Mesenchymal stem cell (in vitro differentiated cells and primary cell): ENCODE results near the gene C2CD3.
"Not testable (repeated sequence)": the region's sequence is repeated elsewhere in the genome, so short reads cannot be mapped to it uniquely, and the experiment has no call there.

Experiments
- DNase-seq: peaks from one replicate; pipeline ENCODE4 v3.0.0-alpha.2; 2013
- H2AFZ ChIP-seq: one replicate; pipeline ENCODE4 v1.6.1; 2013; ENCODE audit warnings: low read depth, mild to moderate bottlenecking, control low read depth, inconsistent platforms, low read length, moderate library complexity
- H2AK5ac ChIP-seq: 2 replicates; pipeline ENCODE4 v1.6.1; 2013; ENCODE audit warnings: low read length, moderate library complexity, mild to moderate bottlenecking, inconsistent platforms; ENCODE audit not compliant: severe bottlenecking
- H2BK120ac ChIP-seq: one replicate; pipeline ENCODE4 v1.6.1; 2013; ENCODE audit warnings: low read depth, mild to moderate bottlenecking, inconsistent platforms, low read length, moderate library complexity
- H2BK12ac ChIP-seq, 2 experiments: one replicate each; pipeline ENCODE4 v1.6.1; 2013; ENCODE audit warnings: inconsistent platforms in 2 of 2, low read length in 2 of 2, mild to moderate bottlenecking in 2 of 2, moderate library complexity in 2 of 2, control low read depth in 1 of 2
- H2BK15ac ChIP-seq: one replicate; pipeline ENCODE4 v1.6.1; 2013; ENCODE audit warnings: mild to moderate bottlenecking, low read depth, inconsistent platforms; ENCODE audit not compliant: poor library complexity, severe bottlenecking
- H2BK5ac ChIP-seq: 2 replicates; pipeline ENCODE4 v1.6.1; 2013; ENCODE audit warnings: low read depth, mild to moderate bottlenecking, low read length, control low read depth, inconsistent platforms; ENCODE audit not compliant: poor library complexity, severe bottlenecking
- H3K14ac ChIP-seq, 2 experiments: one replicate each; pipeline ENCODE4 v1.6.1; 2013; ENCODE audit warnings: inconsistent platforms in 2 of 2, low read length in 2 of 2, control low read depth in 1 of 2, mild to moderate bottlenecking in 1 of 2, moderate library complexity in 1 of 2
- H3K18ac ChIP-seq, 2 experiments: one replicate each; pipeline ENCODE4 v1.6.1; 2013; ENCODE audit warnings: inconsistent platforms in 2 of 2, low read length in 2 of 2, control low read depth in 1 of 2, low read depth in 1 of 2, mild to moderate bottlenecking in 1 of 2
- H3K23ac ChIP-seq, 2 experiments: one replicate each; pipeline ENCODE4 v1.6.1; 2013; ENCODE audit warnings: inconsistent platforms in 2 of 2, low read length in 2 of 2, mild to moderate bottlenecking in 2 of 2, moderate library complexity in 2 of 2, control low read depth in 1 of 2
- H3K27ac ChIP-seq: 2 replicates; pipeline ENCODE4 v1.5.1; 2013; ENCODE audit warnings: mild to moderate bottlenecking, moderate library complexity, low read length, control low read depth, inconsistent platforms; ENCODE audit not compliant: poor library complexity, severe bottlenecking
- H3K27me3 ChIP-seq, 2 experiments: 2 replicates each; pipeline versions ENCODE4 v1.6.1 to v1.7.0; 2013; ENCODE audit warnings: low read length in 2 of 2, mild to moderate bottlenecking in 2 of 2, moderate library complexity in 2 of 2, control low read depth in 1 of 2, inconsistent platforms in 1 of 2; ENCODE audit not compliant: control insufficient read depth in 1 of 2, insufficient read depth in 1 of 2
- H3K36me3 ChIP-seq, 2 experiments: 2 replicates each; pipeline versions ENCODE4 v1.6.1 to v1.7.0; 2013; ENCODE audit warnings: low read length in 2 of 2, control low read depth in 1 of 2, inconsistent platforms in 1 of 2, low read depth in 1 of 2, mild to moderate bottlenecking in 1 of 2; ENCODE audit not compliant: insufficient read depth in 2 of 2, control insufficient read depth in 1 of 2
- H3K4ac ChIP-seq, 2 experiments: one replicate each; pipeline ENCODE4 v1.6.1; 2013; ENCODE audit warnings: inconsistent platforms in 2 of 2, low read length in 2 of 2, mild to moderate bottlenecking in 2 of 2, moderate library complexity in 2 of 2, control low read depth in 1 of 2, low read depth in 1 of 2
- H3K4me1 ChIP-seq: 2 replicates; pipeline ENCODE4 v1.6.1; 2013; ENCODE audit warnings: low read depth, low read length, control low read depth; ENCODE audit not compliant: control insufficient read depth, insufficient read depth
- H3K4me2 ChIP-seq: 2 replicates; pipeline ENCODE4 v1.6.1; 2013; ENCODE audit warnings: low read length, mild to moderate bottlenecking, inconsistent platforms; ENCODE audit not compliant: poor library complexity, severe bottlenecking
- H3K4me3 ChIP-seq, 2 experiments: 2 replicates each; pipeline versions ENCODE4 v1.5.1 to v1.7.0; 2013; ENCODE audit warnings: low read length in 2 of 2, mild to moderate bottlenecking in 2 of 2, control low read depth in 1 of 2, low read depth in 1 of 2; ENCODE audit not compliant: insufficient read depth in 1 of 2
- H3K79me1 ChIP-seq: replicated peaks from 2 replicates; pipeline ENCODE4 v1.6.1; 2013; ENCODE audit warnings: mild to moderate bottlenecking, control low read depth, low read length, inconsistent platforms; ENCODE audit not compliant: poor library complexity, severe bottlenecking
- H3K9ac ChIP-seq: 2 replicates; pipeline ENCODE4 v1.7.0; 2013; ENCODE audit warnings: mild to moderate bottlenecking, low read length, moderate library complexity
- H3K9me3 ChIP-seq: 2 replicates; pipeline ENCODE4 v1.7.0; 2013; ENCODE audit warnings: mild to moderate bottlenecking, low read length; ENCODE audit not compliant: control insufficient read depth
- H4K8ac ChIP-seq: one replicate; pipeline ENCODE4 v1.6.1; 2013; ENCODE audit warnings: inconsistent platforms, mild to moderate bottlenecking, low read length, moderate library complexity
- H4K91ac ChIP-seq: one replicate; pipeline ENCODE4 v1.6.1; 2013; ENCODE audit warnings: mild to moderate bottlenecking, low read length, inconsistent platforms
- WGBS: methylation state at CpG from one replicate; pipeline ENCODE4 v1.1.7; 2013; ENCODE audit warnings: mixed read lengths; 5-methylcytosine and 5-hydroxymethylcytosine counted together

Gene C2CD3

DNA sequence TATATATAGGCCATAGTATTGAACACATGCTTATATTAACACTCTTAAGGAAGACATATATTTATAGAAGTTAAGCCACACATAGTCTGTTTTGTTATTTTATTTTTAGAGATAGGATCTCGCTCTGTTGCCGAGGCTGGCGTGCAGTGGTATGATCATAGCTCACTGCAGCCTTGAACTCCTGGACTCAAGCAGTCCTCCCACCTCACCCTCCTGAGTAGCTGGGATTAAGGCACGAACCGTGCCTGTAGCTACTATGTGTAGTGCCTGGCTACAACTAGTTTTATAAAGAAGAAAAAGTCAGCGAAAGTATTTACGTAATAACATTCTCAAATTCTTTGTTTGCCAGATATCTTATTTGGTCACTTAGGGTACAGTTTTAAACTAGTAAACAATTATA, 182.6 kb downstream of the C2CD3 start:
- Histone ChIP-seq H3K4me2 (no peak overlapping the region), H3K14ac (no peak overlapping the region), H2AFZ (no peak overlapping the region), H4K8ac (no peak overlapping the region), H3K27ac (no peak overlapping the region), H3K4ac (no peak overlapping the region), H3K18ac (no peak overlapping the region), H3K23ac (no peak overlapping the region), H2AK5ac (no peak overlapping the region), H2BK12ac (no peak overlapping the region), H3K4me1 (peaks cover 5% of the 10 kb centered on the region), H3K27me3 (peaks cover 0 to 4% of the 10 kb centered on the region in 2 experiments), H4K91ac (no peak overlapping the region), H2BK15ac (no peak overlapping the region), H2BK120ac (no peak overlapping the region), H3K79me1 (no peaks in the 10 kb centered on the region), H3K36me3 (no peaks in the 10 kb centered on the region), H3K4me3 (no peak overlapping the region), H2BK5ac (no peak overlapping the region), H3K9me3 (no peaks in the 10 kb centered on the region), H3K9ac (no peak overlapping the region)
- no peak for DNase-seq
- 100% methylated on average over 3 of the region's 7 CpGs for WGBS

DNA sequence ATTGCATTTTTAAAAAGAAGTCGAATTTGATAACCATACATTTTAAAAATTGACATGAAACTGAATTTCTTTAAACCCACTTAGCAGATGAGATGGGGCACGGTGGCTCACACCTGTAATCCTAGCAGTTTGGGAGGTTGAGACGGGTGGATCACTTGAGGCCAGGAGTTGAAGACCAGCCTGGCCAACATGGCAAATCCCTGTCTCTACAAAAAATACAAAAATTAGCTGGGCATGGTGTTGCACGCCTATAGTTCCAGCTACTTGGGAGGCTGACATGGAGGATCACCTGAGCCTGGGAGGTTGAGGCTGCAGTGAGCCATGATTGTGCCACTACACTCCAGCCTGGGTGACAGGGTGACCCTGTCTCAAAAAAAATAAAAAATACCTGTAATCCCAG, 185.1 kb downstream of the C2CD3 start:
- not testable (repeated sequence) for H4K91ac ChIP-seq, H2BK120ac ChIP-seq

DNA sequence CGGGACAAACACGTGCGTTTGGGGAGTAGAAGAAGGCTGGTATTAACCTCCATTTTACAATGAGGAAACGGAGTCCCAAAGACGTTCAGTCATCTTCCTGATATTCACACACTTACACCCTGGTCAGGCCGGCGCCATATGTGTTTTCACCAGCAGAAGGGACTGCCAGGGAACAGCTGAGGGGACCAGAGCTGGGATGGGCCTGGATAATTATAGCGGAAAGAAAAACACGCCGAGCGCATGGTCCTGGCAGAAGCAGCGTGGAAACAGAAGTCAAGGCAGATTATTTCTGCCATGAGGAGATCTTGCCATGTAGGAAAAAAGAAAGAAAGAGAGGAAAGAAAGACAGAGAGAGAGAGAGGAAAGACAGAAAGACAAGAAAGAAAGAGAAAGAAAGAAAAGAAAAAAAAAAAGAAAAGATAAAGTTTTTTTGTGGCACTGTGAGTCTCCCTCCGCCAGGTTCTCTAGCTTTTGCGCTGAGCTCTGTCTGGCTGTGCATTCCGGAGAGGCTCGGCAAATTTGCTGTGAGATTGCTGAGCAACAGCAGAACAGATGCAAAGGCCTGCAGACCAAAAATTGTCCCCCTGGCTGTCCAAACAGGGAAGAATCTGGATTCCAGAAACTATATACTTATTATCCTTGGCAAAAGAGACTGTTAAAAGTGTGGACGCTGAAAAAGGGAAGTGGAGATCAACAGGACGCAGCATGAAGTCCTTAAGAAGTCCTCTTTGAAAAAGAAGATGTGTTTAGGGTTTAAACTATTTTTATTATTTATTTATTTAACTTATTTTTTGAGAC, 186.9 kb downstream of the C2CD3 start:
- Histone ChIP-seq H3K23ac (no peak overlapping the region), H2BK5ac (no peak overlapping the region), H3K18ac (peak overlapping the region; percentile 33 to 38), H3K27me3 (peaks cover 0 to 4% of the 10 kb centered on the region in 2 experiments), H3K9ac (peak overlapping the region; percentile 77), H2BK120ac (no peak overlapping the region), H2AK5ac (no peak overlapping the region), H3K36me3 (no peaks in the 10 kb centered on the region), H3K27ac (peak overlapping the region; percentile 2), H4K8ac (no peak overlapping the region), H3K14ac (no peak overlapping the region), H3K4me3 (peak overlapping the region; percentile 66 to 89), H3K9me3 (no peaks in the 10 kb centered on the region), H3K4me2 (peak overlapping the region; percentile 74), H2AFZ (peak overlapping the region; percentile 60), H4K91ac (no peak overlapping the region), H3K79me1 (peaks cover 3% of the 10 kb centered on the region), H2BK12ac (peak overlapping the region in 1 of 2 experiments; percentile 26), H3K4ac (peak overlapping the region in 1 of 2 experiments; percentile 17), H3K4me1 (peaks cover 27% of the 10 kb centered on the region), H2BK15ac (no peak overlapping the region)
- 74% methylated on average over 16 of the region's 18 CpGs for WGBS
- no peak for DNase-seq

More for the DNA sequence above, 185.1 kb downstream of the C2CD3 start:
- H3K18ac ChIP-seq, H2AK5ac ChIP-seq, H3K27ac ChIP-seq, H3K4me2 ChIP-seq, DNase-seq, H3K9me3 ChIP-seq, H3K14ac ChIP-seq, H4K8ac ChIP-seq, H2BK15ac ChIP-seq, H3K9ac ChIP-seq, H2BK12ac ChIP-seq, H3K4ac ChIP-seq, H3K23ac ChIP-seq, H3K4me3 ChIP-seq, H3K79me1 ChIP-seq, H3K36me3 ChIP-seq, H3K27me3 ChIP-seq, H2BK5ac ChIP-seq, H2AFZ ChIP-seq: not testable (repeated sequence)
- 95% methylated on average over 4 of the region's 4 CpGs for WGBS
- H3K4me1 ChIP-seq, result peaks cover 18% of the 10 kb centered on the region

DNA sequence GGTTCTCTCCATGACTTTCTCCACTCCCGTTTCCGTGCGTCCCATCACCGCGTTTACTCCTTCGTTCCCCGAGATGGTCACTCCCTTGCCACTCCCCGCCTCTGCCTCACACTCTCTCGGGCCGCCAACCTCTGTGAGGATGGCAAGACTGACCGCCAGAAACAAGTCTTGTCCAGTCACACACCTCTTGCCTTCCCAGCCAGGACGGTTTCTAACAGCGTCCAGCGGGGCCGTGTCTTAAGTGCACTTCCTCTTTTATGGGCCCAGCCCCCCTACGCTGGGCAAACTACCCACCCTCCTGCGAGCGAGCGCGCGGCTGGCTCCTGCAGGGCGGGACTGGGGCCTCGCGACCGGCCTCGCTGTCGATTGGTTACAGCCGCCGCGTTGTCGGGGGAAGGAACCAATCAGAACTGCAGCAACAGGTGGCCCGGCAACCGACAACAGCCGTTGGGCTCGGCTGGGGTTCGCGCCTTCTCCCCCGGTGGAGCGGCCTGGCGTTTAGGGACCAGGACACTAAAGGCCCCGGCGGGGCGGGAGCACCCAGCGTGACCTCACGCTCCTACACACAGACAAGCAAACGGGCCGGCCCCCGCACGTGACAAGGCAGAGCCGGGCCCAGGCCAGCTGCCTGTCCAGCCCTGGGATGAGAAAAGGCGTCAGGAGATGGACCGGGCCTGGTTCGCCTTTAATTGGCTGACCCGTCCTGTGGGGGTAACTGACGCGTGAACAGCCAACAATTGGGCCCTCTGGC, 187.6 kb downstream of the C2CD3 start:
- Histone ChIP-seq H2AFZ (peak overlapping the region; percentile 60), H3K18ac (peak overlapping the region; percentile 33 to 38), H3K27me3 (peaks cover 0 to 4% of the 10 kb centered on the region in 2 experiments), H3K4me3 (peak overlapping the region; percentile 66 to 89), H3K4ac (peak overlapping the region in 1 of 2 experiments; percentile 27), H4K91ac (no peak overlapping the region), H2BK120ac (no peak overlapping the region), H2BK5ac (no peak overlapping the region), H4K8ac (no peak overlapping the region), H3K9ac (peak overlapping the region; percentile 77), H3K23ac (no peak overlapping the region), H2BK12ac (peak overlapping the region in 1 of 2 experiments; percentile 26), H3K14ac (peak overlapping the region in 1 of 2 experiments; percentile 5), H3K27ac (peak overlapping the region; percentile 58), H2BK15ac (no peak overlapping the region), H3K4me1 (peaks cover 27% of the 10 kb centered on the region), H3K9me3 (no peaks in the 10 kb centered on the region), H3K36me3 (peaks cover 0 to 5% of the 10 kb centered on the region in 2 experiments), H3K79me1 (peaks cover 6% of the 10 kb centered on the region), H2AK5ac (no peak overlapping the region), H3K4me2 (peak overlapping the region; percentile 74)
- DNase-seq, result peak; percentile 91
- WGBS, result 2% methylated on average over 55 of the region's 56 CpGs
